NCI-H748 treated with DMSO at 0.1 percent for 48 hours (cell line): ENCODE measurements around the gene CLECL1.
"Not testable (repeated sequence)": the region's sequence is repeated elsewhere in the genome, so short reads cannot be mapped to it uniquely, and the experiment has no call there.

Experiments used
- DNase-seq: peaks from one replicate; lab custom pipeline; 2025; lab: John Stamatoyannopoulos, UW

The CLECL1 gene

DNA sequence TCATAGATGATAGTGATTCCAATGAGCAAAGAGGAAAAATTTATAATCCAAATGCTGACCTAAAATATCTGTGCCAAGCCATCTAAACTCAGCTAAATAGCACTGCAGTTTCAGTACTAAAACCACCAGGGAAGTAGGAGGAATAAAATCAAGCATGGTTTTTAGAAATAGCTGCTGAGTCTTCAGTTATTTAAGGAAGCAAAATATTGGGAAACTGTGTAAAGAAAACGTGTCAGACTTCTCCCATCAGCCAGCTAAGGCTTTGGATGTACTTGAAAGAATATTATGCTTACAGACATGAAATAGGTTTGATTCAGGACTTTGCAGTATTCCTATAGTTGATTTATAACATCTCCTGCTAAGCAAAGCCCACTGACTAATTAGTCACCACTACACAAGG, 38.7 kb downstream of the CLECL1 start:
- DNase-seq = no peak

DNA sequence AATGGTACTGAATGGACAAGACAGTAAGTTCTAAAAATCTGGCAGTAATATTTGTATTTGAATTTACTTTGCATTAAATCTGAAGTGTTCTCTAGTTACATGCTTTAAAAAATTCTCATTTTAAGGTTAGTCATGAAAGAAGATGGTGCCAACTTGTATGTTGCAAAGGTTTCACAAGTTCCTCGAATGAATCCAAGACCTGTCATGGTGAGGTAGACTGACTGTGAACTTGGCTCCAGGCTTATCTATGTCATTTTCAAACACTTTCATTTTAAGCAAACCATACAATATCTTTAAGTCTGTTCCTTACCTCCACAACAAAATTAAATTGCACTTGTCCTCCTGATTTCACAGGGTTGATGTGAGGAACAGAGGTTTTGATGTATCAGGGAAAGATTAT, 40.0 kb downstream of the CLECL1 start:
- no peak for DNase-seq

DNA sequence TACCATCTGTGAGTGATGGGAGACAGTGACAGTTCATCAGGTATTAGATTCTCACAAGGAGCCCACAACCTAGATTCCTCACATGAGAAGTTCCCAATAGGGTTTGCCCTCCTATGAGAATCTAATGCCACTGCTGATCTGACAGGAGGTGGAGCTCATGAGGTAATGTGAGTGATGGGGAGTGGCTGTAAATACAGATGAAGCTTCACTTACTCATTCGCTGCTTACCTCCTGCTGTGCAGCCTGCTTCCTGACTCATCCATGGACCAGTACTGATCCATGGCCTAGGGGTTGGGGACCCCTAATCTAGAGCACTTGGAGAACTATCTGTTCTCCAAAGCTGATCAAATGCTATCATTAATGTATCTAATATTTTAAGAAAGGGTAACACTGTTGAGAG, 45.7 kb downstream of the CLECL1 start:
- no peak for DNase-seq

DNA sequence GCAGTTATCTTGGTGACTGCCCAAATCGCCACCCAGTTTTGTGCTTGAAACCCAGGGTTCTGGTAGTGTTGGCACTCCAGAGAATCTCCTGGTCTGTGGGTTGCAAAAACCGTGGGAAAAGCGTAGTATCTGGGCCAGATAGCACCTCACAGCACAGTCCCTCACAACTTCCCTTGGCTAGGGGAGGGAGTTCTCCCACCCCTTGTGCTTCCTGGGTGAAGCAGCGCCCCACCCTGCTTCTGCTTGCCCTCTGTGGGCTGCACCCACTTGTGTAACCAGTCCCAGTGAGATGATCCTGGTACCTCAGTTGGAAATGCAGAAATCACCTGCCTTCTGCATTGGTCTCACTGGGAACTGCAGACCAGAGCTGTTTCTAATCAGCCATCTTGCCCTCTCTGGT, 47.0 kb downstream of the CLECL1 start:
- DNase-seq = no peak

DNA sequence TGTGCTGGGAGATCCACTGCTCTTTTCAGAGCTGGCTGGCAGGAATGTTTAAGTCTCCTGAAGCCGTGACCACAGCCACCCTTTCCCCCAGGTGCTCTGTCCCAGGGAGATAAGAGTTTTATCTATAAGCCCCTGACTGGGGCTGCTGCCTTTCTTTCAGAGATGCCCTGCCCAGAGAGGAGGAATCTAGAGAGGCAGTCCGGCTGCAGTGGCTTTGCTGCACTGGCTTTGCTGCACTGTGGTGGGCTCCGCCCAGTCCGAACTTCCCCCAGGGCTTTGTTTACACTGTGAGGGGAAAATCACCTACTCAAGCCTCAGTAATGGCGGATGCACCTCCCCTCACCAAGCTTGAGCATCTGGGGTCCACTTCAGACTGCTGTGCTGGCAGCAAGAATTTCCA, 47.5 kb downstream of the CLECL1 start:
- DNase-seq = not testable (repeated sequence)

DNA sequence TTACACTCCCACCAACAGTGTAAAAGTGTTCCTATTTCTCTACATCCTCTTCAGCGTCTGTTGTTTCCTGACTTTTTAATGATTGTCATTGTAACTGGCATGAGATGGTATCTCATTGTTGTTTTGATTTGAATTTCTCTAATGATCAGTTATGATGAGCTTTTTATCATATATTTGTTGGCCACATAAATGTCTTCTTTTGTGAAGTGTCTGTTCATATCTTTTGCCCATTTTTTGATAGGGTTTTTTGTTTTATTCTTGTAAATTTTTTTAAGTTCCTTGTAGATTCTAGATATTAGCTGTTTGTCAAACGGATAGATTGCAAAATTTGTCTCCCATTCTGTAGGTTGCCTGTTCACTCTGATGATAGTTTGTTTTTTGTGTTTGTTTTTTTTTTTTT, 49.9 kb downstream of the CLECL1 start:
- not testable (repeated sequence) for DNase-seq

DNA sequence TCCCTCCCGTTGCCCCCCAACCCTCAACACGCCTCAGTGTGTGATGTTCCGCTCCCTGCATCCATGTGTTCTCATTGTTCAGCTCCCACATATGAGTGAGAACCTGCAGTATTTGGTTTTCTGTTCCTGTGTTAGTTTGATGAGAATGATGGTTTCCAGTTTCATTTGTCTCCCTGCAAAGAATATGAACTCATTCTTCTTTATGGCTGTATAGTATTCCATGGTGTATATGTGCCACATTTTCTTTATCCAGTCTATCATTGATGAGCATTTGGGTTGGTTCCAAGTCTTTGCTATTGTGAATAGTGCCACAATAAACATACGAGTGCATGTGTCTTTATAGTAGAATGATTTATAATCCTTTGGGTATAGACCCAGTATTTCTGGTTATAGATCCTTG, 50.4 kb downstream of the CLECL1 start:
- DNase-seq = not testable (repeated sequence)

DNA sequence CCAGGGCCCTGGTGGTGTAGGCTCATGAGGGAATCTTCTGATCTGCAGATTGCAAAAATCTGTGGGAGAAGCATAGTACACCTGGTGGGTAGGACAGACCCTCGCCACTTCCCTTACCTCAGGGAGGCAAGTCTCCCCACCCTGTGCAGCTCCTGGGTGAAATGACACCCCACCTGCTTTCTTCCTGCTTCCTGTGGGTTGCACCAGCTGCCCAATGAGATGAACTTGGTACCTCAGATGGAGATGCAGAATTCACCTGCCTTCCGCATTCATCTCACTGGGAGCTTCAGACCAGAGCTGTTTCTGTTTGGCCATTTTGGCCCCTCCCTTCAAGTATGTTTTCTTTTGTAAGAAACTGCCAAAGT, 58.7 kb downstream of the CLECL1 start:
- no peak for DNase-seq

DNA sequence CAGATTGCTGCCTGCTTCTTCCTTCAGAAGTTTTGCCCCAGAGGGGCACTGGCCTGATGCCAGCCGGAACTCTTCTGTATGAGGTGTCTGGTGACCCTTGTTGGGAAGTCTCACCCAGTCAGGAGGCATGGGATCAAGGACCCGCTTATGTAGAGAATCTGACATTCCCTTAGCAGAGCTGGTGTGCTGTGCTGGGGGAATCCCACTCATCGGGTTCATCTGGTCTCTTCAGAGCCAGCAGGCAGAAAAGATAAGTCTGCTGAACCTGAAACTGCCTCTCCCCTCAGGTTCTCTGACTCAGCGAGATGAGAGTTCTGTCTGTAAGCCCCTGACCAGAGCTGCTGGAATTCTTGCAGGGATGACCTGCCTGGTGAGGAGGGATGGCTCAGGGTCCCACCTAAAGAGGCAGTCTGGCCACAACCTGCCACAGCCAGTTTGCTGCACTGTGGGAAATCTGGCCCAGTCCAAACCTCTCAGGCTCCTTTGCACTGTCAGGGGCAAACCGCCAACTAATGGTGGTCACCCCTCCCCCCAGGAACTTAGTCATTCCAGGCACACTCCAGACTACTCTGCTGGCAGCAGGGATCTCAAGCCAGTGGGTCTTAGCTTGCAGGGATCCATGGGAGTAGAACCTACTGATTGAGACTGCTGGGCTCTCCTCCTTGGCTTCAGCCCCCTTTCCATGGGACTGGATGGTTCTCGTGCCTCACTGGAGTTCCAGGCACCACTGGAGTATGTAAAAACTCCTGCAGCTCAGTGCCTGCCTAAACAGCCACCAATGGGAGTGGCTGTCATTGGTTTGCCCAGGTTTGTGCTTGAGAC, 59.3 kb downstream of the CLECL1 start:
- DNase-seq = no peak
